ENCODE data around the gene FAM184A. TPM values are rescaled to one million over a fixed set of nuclear protein-coding genes. Genes with fewer than 3 reads are reported as not detected.
A peak's percentile ranks its signal among the peaks of the same experiment; 100 is the strongest.

FAM184A gene
- total and polyA plus RNA-seq, 2 of the 13 experiments (the other 11 are each of a cell fraction or from before 2014, with no cell fraction given) = 7.0 to 18.0 TPM

- Histone ChIP-seq H3K4me3 (replicated peaks in 1 of 3; ENCODE audit: insufficient read depth in 1 of 3, low read depth in 2 of 3, low read length in 3 of 3) (no peak overlapping the region), H3K9ac (ENCODE audit: insufficient read depth, low read depth, low read length) (no peak overlapping the region), H3K27me3 (ENCODE audit: control insufficient read depth in 1 of 2, insufficient read depth in 2 of 2, low read length in 2 of 2) (peaks cover 0 to 6% of the 10 kb centered on the region in 2 experiments; a peak in 1 of 5 replicates), H2AFZ (ENCODE audit: low read length) (no peak overlapping the region), H3K36me3 (replicated peaks in 1 of 2; ENCODE audit: control insufficient read depth in 1 of 2, insufficient read depth in 2 of 2, low read length in 2 of 2) (no peaks in the 10 kb centered on the region), H3K79me2 (ENCODE audit: insufficient read depth, low read length) (no peaks in the 10 kb centered on the region), H4K20me1 (ENCODE audit: insufficient read depth, low read length) (no peaks in the 10 kb centered on the region), H3K4me1 (ENCODE audit: insufficient read depth, low read length) (peaks cover 15% of the 10 kb centered on the region; the same call in 1 of the 2 replicates), H3K27ac (ENCODE audit: extremely low read length, insufficient read depth, low read length) (no peak overlapping the region), H3K4me2 (ENCODE audit: low read depth, low read length) (no peak overlapping the region), H3K9me3 (ENCODE audit: low read length) (no peaks in the 10 kb centered on the region)
- TF ChIP-seq KDM5A (IDR thresholded peaks at IDR 0.05; ENCODE audit: borderline replicate concordance, low read length) = no peak
- no peak for TF ChIP-seq HOXA7 (CRISPR knock-in tag; IDR thresholded peaks at IDR 0.05)
- TF ChIP-seq THAP8 (CRISPR knock-in tag; IDR thresholded peaks at IDR 0.05; ENCODE audit: borderline replicate concordance) = no peak
- 1% methylated on average over 3 of the region's 3 CpGs for WGBS (ENCODE audit: low lambda C conversion rate)
- FAIRE-seq = no peak
- POLR2A ChIA-PET = no interaction called here
- DNase-seq (ENCODE audit: low spot score) = no peak
- intact Hi-C loops (cut with micrococcal nuclease; ENCODE audit: unreplicated experiment) (loop anchor here (10.0 kb wide), 2 partner anchors 312 to 342 kb away; no protein-coding TSS in a partner anchor), in situ Hi-C loops (cut with HindIII; ENCODE audit: extremely low pct_ligation_motif_present, low pct_unique_long_range_greater_than_20kb) (no loop called here)
- CTCF ChIA-PET (ENCODE audit: low intra/inter-chr PET ratio, low total read pairs) = no interaction called here
- no TSS peak for BruUV-seq (replicated peaks)
- ATAC-seq = peak; percentile 41
Measured at GRCh38 chr6:119116712-119117281, 38.3 kb upstream of the FAM184A start.

- BruUV-seq (replicated peaks) = no TSS peak
- FAIRE-seq (no peak), DNase-seq (ENCODE audit: low spot score) (no peak), ATAC-seq (no peak)
- 88% methylated on average over 1 of the region's 1 CpG for WGBS (ENCODE audit: low lambda C conversion rate)
- ChIA-PET POLR2A (no interaction called here), CTCF (ENCODE audit: low intra/inter-chr PET ratio, low total read pairs) (no interaction called here)
- Histone ChIP-seq H3K9me3 (ENCODE audit: low read length) (no peaks in the 10 kb centered on the region), H3K9ac (ENCODE audit: insufficient read depth, low read depth, low read length) (no peak overlapping the region), H3K4me3 (replicated peaks in 1 of 3; ENCODE audit: insufficient read depth in 1 of 3, low read depth in 2 of 3, low read length in 3 of 3) (no peak overlapping the region), H2AFZ (ENCODE audit: low read length) (no peak overlapping the region), H3K27ac (ENCODE audit: extremely low read length, insufficient read depth, low read length) (no peak overlapping the region), H3K36me3 (replicated peaks in 1 of 2; ENCODE audit: control insufficient read depth in 1 of 2, insufficient read depth in 2 of 2, low read length in 2 of 2) (no peaks in the 10 kb centered on the region), H3K4me2 (ENCODE audit: low read depth, low read length) (no peak overlapping the region), H4K20me1 (ENCODE audit: insufficient read depth, low read length) (no peaks in the 10 kb centered on the region), H3K4me1 (ENCODE audit: insufficient read depth, low read length) (peaks cover 24% of the 10 kb centered on the region), H3K27me3 (ENCODE audit: control insufficient read depth in 1 of 2, insufficient read depth in 2 of 2, low read length in 2 of 2) (peaks cover 0 to 6% of the 10 kb centered on the region in 2 experiments; a peak in 1 of 5 replicates), H3K79me2 (ENCODE audit: insufficient read depth, low read length) (no peaks in the 10 kb centered on the region)
- intact Hi-C loops (cut with micrococcal nuclease; ENCODE audit: unreplicated experiment) = loop anchor here (10.0 kb wide), 2 partner anchors 309 to 339 kb away; no protein-coding TSS in a partner anchor
- in situ Hi-C loops (cut with HindIII; ENCODE audit: extremely low pct_ligation_motif_present, low pct_unique_long_range_greater_than_20kb) = loop anchor here (5.0 kb wide), 1 partner anchor 142 kb away; no protein-coding TSS in a partner anchor
- TF ChIP-seq GLI4 (CRISPR knock-in tag; IDR thresholded peaks at IDR 0.05; ENCODE audit: borderline replicate concordance) (no peak), ARID2 (CRISPR knock-in tag; IDR thresholded peaks at IDR 0.05; ENCODE audit: borderline replicate concordance) (no peak), TCF7 (IDR thresholded peaks at IDR 0.05; ENCODE audit: low read depth) (no peak), HIC2 (CRISPR knock-in tag; IDR thresholded peaks at IDR 0.05; ENCODE audit: low read depth) (no peak), PAWR (CRISPR knock-in tag; IDR thresholded peaks at IDR 0.05; ENCODE audit: borderline replicate concordance) (no peak), ZBTB37 (CRISPR knock-in tag; IDR thresholded peaks at IDR 0.05) (no peak), PRDM4 (CRISPR knock-in tag; IDR thresholded peaks at IDR 0.05; ENCODE audit: borderline replicate concordance) (no peak), NR3C1 (CRISPR knock-in tag; IDR thresholded peaks at IDR 0.05) (no peak)
Measured at GRCh38 chr6:119113961-119114360, 35.5 kb upstream of the FAM184A start.
